ENCODE measurements around the gene CYP4F2. TPM values are rescaled to one million over a fixed set of nuclear protein-coding genes. Genes with fewer than 3 reads are reported as not detected.

Gene CYP4F2
- total and polyA plus RNA-seq, 9 of the 15 experiments (the other 6 are each of a cell fraction or from before 2014, with no cell fraction given) = 0.10 to 0.56 (median 0.32) TPM; not detected in 2

DNA sequence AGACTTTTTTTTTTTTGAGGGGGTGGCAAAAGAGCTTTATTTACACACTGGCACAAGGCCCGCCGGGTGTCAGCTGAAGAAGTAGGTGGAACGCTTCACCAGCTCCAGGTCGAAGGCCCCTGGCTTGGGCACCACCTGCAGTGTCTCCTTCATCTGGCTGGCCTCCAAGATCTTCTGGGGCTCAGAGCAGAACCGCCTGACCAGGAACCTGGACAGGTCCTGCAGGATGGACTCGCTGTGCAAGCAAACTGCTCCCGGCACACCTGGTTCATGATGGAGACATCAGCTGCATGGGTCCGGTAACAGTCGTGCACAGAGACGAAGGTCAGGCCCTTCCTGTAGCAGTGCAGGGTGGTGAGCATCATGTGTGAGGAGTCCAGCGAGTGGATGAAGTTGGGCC, 4.4 kb upstream of the CYP4F2 start:
- no peak overlapping the region for H3K4me2 ChIP-seq (ENCODE audit: insufficient read depth, low read length)
- H3K9ac ChIP-seq (ENCODE audit: insufficient read depth in 1 of 2, low read depth in 2 of 2, low read length in 2 of 2) = no peak overlapping the region
- no peaks in the 10 kb centered on the region for H3K79me2 ChIP-seq (ENCODE audit: control insufficient read depth, insufficient read depth, low read length)
- ChIA-PET POLR2A (no interaction called here), CTCF (ENCODE audit: low intra/inter-chr PET ratio) (no interaction called here)
- no peaks in the 10 kb centered on the region for H3K36me3 ChIP-seq (ENCODE audit: control insufficient read depth, insufficient read depth, low read length)
- H3K27me3 ChIP-seq (ENCODE audit: control insufficient read depth in 2 of 2, insufficient read depth in 2 of 2, low read length in 2 of 2) = peaks cover 4 to 6% of the 10 kb centered on the region in 2 experiments; a peak in 3 of 5 replicates
- no peak for ATAC-seq
- H3K4me1 ChIP-seq (replicated peaks in 1 of 2; ENCODE audit: control insufficient read depth in 2 of 2, insufficient read depth in 2 of 2, low read length in 2 of 2) = peaks cover 0 to 20% of the 10 kb centered on the region in 2 experiments; a peak in 2 of 5 replicates
- BruUV-seq (replicated peaks) = no TSS peak
- H3K4me3 ChIP-seq = no peak overlapping the region
- H3K27ac ChIP-seq (ENCODE audit: extremely low read depth, low read depth, low read length) = no peak overlapping the region
- no peaks in the 10 kb centered on the region for H3K9me1 ChIP-seq (ENCODE audit: control insufficient read depth, insufficient read depth, low read length)
- no peak overlapping the region for H2AFZ ChIP-seq (ENCODE audit: low read depth, low read length)
- in situ Hi-C loops (cut with MboI) = no loop called here
- intact Hi-C loops (cut with micrococcal nuclease) = no loop called here
- no peaks in the 10 kb centered on the region; the same call in 1 of the 2 replicates for H3K9me3 ChIP-seq (replicated peaks; ENCODE audit: control insufficient read depth, insufficient read depth, low read depth, low read length)
- DNase-seq (ENCODE audit: extremely low read depth in 1 of 4, low spot score in 3 of 4) = no peak
- no peak for FAIRE-seq
- TF ChIP-seq RCOR1 (IDR thresholded peaks at IDR 0.05; ENCODE audit: borderline replicate concordance in 1 of 2, low read depth in 2 of 2, low read length in 2 of 2) (no peak), E2F3 (CRISPR knock-in tag; IDR thresholded peaks at IDR 0.05) (no peak), LCOR (CRISPR knock-in tag; IDR thresholded peaks at IDR 0.05) (no peak), CBX2 (IDR thresholded peaks at IDR 0.05; ENCODE audit: insufficient read depth, low read length, poor library complexity, severe bottlenecking) (no peak), POLR3G (IDR thresholded peaks at IDR 0.05; ENCODE audit: extremely low read depth, insufficient read length, insufficient replicate concordance) (no peak), HNRNPLL (IDR thresholded peaks at IDR 0.05; ENCODE audit: low read depth, low read length, poor library complexity, severe bottlenecking) (no peak), TAF9B (IDR thresholded peaks at IDR 0.05; ENCODE audit: partially characterized antibody) (no peak), ILK (tag; IDR thresholded peaks at IDR 0.05; ENCODE audit: borderline replicate concordance, low read depth) (no peak), CHD1 (IDR thresholded peaks at IDR 0.05; ENCODE audit: low read length) (no peak), MEIS2 (IDR thresholded peaks at IDR 0.05; ENCODE audit: partially characterized antibody) (no peak), ZNF668 (CRISPR knock-in tag; IDR thresholded peaks at IDR 0.05) (no peak), RBBP5 (IDR thresholded peaks at IDR 0.05; ENCODE audit: borderline replicate concordance, insufficient read depth, low read length, poor library complexity, severe bottlenecking) (no peak), CHD4 (IDR thresholded peaks at IDR 0.05; ENCODE audit: insufficient read depth, insufficient replicate concordance, low read depth, low read length, poor library complexity, severe bottlenecking) (no peak), BACH1 (tag; IDR thresholded peaks at IDR 0.05) (no peak), NEUROD1 (IDR thresholded peaks at IDR 0.05; ENCODE audit: borderline replicate concordance, low read depth, low read length, partially characterized antibody) (no peak)
- TF ChIP-seq, protein P1, sequence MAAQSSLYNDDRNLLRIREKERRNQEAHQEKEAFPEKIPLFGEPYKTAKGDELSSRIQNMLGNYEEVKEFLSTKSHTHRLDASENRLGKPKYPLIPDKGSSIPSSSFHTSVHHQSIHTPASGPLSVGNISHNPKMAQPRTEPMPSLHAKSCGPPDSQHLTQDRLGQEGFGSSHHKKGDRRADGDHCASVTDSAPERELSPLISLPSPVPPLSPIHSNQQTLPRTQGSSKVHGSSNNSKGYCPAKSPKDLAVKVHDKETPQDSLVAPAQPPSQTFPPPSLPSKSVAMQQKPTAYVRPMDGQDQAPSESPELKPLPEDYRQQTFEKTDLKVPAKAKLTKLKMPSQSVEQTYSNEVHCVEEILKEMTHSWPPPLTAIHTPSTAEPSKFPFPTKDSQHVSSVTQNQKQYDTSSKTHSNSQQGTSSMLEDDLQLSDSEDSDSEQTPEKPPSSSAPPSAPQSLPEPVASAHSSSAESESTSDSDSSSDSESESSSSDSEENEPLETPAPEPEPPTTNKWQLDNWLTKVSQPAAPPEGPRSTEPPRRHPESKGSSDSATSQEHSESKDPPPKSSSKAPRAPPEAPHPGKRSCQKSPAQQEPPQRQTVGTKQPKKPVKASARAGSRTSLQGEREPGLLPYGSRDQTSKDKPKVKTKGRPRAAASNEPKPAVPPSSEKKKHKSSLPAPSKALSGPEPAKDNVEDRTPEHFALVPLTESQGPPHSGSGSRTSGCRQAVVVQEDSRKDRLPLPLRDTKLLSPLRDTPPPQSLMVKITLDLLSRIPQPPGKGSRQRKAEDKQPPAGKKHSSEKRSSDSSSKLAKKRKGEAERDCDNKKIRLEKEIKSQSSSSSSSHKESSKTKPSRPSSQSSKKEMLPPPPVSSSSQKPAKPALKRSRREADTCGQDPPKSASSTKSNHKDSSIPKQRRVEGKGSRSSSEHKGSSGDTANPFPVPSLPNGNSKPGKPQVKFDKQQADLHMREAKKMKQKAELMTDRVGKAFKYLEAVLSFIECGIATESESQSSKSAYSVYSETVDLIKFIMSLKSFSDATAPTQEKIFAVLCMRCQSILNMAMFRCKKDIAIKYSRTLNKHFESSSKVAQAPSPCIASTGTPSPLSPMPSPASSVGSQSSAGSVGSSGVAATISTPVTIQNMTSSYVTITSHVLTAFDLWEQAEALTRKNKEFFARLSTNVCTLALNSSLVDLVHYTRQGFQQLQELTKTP (IDR thresholded peaks at IDR 0.05; ENCODE audit: low read depth in 1 of 2, partially characterized antibody in 2 of 2) = no peak
- H4K20me1 ChIP-seq (replicated peaks; ENCODE audit: control insufficient read depth, insufficient read depth, low read length) = no peaks in the 10 kb centered on the region
- WGBS (ENCODE audit: insufficient coverage, low coverage, missing lambda C conversion rate) = 7% methylated on average over 10 of the region's 11 CpGs

All from K562 (cell line).